Fibroblast of villous mesenchyme (primary cell): ENCODE measurements around the gene CD300LF. TPM values are rescaled to one million over a fixed set of nuclear protein-coding genes. Genes with fewer than 3 reads are reported as not detected.

Source experiments
- DNase-seq: peaks from one replicate; pipeline ENCODE4 v3.0.0-alpha.2; 2010; ENCODE audit warnings: low read depth
- H3K4me3 ChIP-seq: 2 replicates; pipeline ENCODE4 v1.5.1; 2011; ENCODE audit warnings: low read depth, mild to moderate bottlenecking, low read length
- total RNA-seq: library from RNA; depleted of rRNA; stranded (reverse); fragments of >200 nt; gene quantifications from 2 replicates; pipeline ENCODE4 v1.2.3, GENCODE V29; 2012
- TF ChIP-seq, protein P1 (sequence below): IDR thresholded peaks from 2 replicates; pipeline ENCODE4 v1.5.1; 2012; ENCODE audit warnings: low read depth, mild to moderate bottlenecking, low read length; ENCODE audit not compliant: insufficient read depth

CD300LF gene
- total RNA-seq, 1 donor: not detected

DNA sequence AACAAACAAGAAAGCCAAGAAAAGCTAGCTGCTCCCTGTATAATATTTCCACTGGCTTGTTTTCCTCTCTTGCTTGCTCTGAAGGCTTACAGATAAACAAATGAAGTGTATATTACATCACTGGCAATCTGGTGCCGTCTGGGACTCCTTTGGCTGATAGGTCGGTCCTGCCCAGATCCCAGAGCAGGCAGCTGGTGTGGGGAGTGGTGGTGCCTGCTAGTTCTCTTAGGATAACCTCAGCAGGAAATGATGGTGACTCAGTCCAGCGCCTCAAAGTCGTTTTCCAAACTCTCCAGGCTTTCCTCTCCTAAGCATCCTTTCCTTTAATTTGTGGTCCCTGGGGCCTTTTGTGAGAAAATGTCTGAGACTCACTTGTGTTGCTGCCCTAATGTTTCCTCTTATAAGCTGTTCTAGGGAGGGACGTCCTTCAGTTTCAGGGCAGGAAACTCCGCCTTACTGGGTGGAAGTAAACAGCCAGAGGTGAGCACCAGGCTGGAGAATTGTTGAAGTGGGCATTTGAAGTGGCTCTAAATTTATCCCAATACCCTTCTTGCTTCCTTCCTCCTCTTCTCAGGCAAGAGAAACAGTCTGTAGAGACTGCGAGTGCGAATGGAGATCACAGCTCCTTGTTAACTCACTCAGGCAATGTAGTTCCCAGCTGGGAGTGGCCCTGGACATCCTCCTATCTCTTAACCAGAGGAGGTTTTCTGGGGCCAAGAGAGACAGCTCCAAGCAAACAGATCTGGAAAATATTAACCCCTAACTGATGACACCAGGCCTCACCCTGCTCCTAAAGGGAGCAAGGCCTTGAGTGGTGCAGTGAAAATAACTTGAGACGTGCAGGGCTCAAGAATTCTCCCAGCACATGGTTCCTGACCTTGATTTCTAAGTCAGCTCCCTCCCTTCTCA lies 34.9 kb downstream of the CD300LF start:
- peak; percentile 36 for DNase-seq
- TF ChIP-seq, protein P1, sequence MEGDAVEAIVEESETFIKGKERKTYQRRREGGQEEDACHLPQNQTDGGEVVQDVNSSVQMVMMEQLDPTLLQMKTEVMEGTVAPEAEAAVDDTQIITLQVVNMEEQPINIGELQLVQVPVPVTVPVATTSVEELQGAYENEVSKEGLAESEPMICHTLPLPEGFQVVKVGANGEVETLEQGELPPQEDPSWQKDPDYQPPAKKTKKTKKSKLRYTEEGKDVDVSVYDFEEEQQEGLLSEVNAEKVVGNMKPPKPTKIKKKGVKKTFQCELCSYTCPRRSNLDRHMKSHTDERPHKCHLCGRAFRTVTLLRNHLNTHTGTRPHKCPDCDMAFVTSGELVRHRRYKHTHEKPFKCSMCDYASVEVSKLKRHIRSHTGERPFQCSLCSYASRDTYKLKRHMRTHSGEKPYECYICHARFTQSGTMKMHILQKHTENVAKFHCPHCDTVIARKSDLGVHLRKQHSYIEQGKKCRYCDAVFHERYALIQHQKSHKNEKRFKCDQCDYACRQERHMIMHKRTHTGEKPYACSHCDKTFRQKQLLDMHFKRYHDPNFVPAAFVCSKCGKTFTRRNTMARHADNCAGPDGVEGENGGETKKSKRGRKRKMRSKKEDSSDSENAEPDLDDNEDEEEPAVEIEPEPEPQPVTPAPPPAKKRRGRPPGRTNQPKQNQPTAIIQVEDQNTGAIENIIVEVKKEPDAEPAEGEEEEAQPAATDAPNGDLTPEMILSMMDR: no peak
- H3K4me3 ChIP-seq: no peak overlapping the region

DNA sequence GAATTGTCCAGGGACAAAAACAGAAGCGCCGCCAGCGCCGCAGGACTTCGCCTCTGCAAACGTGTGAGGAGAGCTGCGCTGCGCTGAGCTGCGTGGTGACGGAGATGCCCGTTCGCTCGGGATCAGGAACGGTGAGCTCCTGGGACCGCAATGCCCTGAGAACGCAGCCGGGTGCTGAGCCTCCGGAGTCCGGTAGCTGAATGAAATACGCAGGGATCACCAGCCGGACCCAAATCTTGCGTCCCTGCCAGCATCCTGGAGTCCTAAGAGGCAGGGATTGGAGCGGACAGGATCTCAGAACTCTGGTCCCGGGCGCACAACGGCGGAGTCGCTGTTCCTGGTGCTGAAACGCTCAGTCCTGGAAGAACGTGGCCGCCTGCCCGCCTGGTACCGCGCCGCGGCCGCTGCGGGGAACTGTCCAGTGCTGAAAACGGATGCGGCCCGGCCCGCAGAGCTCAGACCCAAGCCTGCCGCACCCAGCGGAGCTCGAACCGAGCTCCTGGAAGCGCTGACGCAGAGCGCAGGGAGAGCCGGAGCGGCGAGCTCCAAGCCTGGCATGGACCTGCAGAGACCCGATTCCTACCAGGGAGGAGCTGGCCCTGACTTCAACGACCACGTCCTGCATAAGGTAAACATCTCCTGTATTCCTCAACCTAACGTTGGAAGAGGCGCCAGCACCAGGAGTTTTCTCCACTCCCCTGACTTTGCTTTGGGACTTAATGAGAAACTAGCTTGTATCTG lies 41.5 kb downstream of the CD300LF start:
- TF ChIP-seq, protein P1: no peak
- DNase-seq: peak; percentile 80
- no peak overlapping the region for H3K4me3 ChIP-seq

DNA sequence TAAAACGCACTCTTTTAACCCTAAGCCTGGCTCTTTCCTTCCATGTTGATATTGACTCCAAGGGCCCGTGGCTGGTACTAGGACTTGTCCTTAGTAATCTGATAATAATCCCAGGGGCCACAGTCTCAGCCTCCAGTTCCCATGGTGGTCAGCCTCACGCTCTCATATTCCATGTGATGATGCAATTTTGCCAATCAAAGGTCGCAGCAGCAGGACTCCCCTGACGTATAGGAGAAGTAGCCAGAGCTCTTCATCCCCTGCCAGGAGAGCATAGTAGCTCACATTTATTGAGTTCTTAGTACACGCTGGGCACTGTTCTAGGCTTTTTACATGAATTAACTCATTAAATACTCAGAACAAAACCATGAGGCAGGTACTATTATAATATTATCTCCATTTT lies 42.4 kb downstream of the CD300LF start:
- no peak overlapping the region for H3K4me3 ChIP-seq
- TF ChIP-seq, protein P1: no peak
- no peak for DNase-seq

DNA sequence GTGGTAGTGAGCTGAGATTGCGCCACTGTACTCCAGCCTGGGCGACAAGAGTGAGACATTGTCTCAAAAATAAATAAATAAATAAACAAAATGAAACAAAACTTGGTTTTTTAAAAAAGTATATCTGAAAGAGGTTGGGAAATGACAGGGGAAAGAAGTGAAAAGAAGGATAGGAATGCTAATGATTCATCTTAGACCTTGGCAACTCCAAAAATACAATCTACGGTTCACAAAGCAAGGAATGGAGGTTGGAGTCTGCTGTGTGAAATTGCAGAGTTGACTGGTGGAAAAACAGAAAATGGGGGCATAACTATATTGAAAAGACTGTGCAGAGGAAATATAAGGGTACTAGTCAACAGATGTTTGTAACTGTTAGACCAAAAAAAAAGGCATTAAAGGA lies 49.2 kb downstream of the CD300LF start:
- DNase-seq: no peak
- TF ChIP-seq, protein P1: no peak
- no peak overlapping the region for H3K4me3 ChIP-seq

DNA sequence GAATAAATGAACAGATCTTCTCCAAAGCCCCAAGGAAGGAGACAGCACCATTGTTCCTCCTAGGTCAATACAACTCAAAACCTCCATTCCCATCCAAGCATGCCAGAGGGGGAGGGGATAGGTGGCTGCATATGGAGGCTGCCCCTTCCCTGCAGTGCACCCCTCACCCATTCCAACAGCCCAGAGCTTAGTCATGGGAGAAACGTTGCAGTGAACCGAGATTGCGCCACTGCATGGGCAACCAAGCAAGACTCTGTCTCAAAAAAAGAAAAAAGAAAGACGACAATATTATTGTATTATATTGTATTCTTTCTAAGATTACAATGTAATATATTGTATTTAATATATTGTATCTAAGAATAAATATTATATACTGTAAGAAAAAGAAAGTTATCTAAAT lies 52.8 kb downstream of the CD300LF start:
- no peak overlapping the region for H3K4me3 ChIP-seq
- TF ChIP-seq, protein P1: no peak
- no peak for DNase-seq

DNA sequence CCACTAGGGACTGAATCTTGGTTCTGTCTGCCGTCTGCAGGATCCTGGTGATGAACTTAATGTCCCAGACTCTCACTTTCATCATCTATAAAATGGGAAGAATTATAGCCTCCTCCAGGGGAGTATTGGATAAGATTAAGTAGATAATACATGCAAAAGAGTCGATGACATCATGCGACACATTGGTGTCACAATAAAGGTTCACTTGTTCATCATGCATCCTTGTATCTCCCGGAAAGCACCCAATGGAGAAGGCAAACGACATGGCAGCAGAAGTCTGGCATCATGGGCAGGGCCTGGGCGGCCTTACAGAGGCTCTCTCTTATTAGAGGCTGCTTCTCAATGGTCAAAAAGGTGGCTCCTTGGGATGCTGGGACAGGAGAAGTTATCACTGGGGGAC lies 54.1 kb downstream of the CD300LF start:
- H3K4me3 ChIP-seq: no peak overlapping the region
- DNase-seq: no peak
- TF ChIP-seq, protein P1: no peak
